Measurements from ENCODE around the gene ACAD9.

GRCh38 chr3:128942161-128942952 lies 62.9 kb downstream of the ACAD9 start:
- TF ChIP-seq POLR2A (IDR thresholded peaks at IDR 0.05) (no peak), CTCF (IDR thresholded peaks at IDR 0.05) (no peak)
